ENCODE data around the gene TTYH3. TPM values are rescaled to one million over a fixed set of nuclear protein-coding genes. Genes with fewer than 3 reads are reported as not detected.

Gene TTYH3
- total and polyA plus RNA-seq, 2 of the 8 experiments (the other 6 are each of a cell fraction or from before 2014, with no cell fraction given) = 66.2 to 169 TPM

- peak in 1 of 2 experiments; percentile 70 for DNase-seq (ENCODE audit: low read depth in 1 of 2, low spot score in 2 of 2)
- H3K18ac ChIP-seq (ENCODE audit: extremely low read depth, low read length) = peak overlapping the region; percentile 93
- no peaks in the 10 kb centered on the region for H4K20me1 ChIP-seq (replicated peaks in 1 of 2; ENCODE audit: control insufficient read depth in 1 of 2, insufficient read depth in 2 of 2, low read length in 2 of 2)
- H3K14ac ChIP-seq (ENCODE audit: insufficient read length) = no peak overlapping the region
- no peak overlapping the region for H3K27ac ChIP-seq (ENCODE audit: low read depth, low read length)
- no peaks in the 10 kb centered on the region for H3K36me3 ChIP-seq (ENCODE audit: control insufficient read depth in 2 of 4, insufficient read depth in 4 of 4, low read length in 3 of 4)
- H3K56ac ChIP-seq (replicated peaks; ENCODE audit: insufficient read length, low read depth, low read length) = no peak overlapping the region
- POLR2A ChIA-PET (ENCODE audit: partially characterized antibody) = interaction anchor here (0.6 to 4.0 kb wide), 10 partner anchors 8 to 1105 kb away, joined by 3 to 48 read pairs (median 4); partner anchors contain the start of gene TTYH3
- no peaks in the 10 kb centered on the region for H3K79me2 ChIP-seq (ENCODE audit: control insufficient read depth in 1 of 2, insufficient read depth in 2 of 2, low read length in 2 of 2)
- H3K23ac ChIP-seq (ENCODE audit: insufficient read length) = no peak overlapping the region
- peak overlapping the region; percentile 81 for H2BK5ac ChIP-seq (ENCODE audit: low read depth, low read length)
- 0 out of 7 replicates have a peak, but pooled peaks cover 0 to 2% (median 0%) of the 10 kb centered on the region in 4 experiments for H3K27me3 ChIP-seq (replicated peaks in 1 of 4; ENCODE audit: control insufficient read depth in 3 of 4, extremely low read depth in 1 of 4, insufficient read depth in 3 of 4, low read length in 3 of 4)
- H3K9ac ChIP-seq (replicated peaks in 1 of 4; ENCODE audit: extremely low read depth in 1 of 4, low read depth in 3 of 4, low read length in 3 of 4) = no peak overlapping the region; a peak in 1 of 7 replicates
- TF ChIP-seq CEBPB (IDR thresholded peaks at IDR 0.05; ENCODE audit: low read depth, low read length) (no peak), TEAD4 (IDR thresholded peaks at IDR 0.05; ENCODE audit: low read depth, low read length) (peak; percentile 81), MAX (IDR thresholded peaks at IDR 0.05) (peak; percentile 72), TCF12 (IDR thresholded peaks at IDR 0.05; ENCODE audit: low read depth, low read length) (0 out of 2 replicates have a peak, but pooled peaks have one; percentile 29), EZH2 (IDR thresholded peaks at IDR 0.05; ENCODE audit: low read depth, low read length, severe bottlenecking) (no peak), ASH2L (IDR thresholded peaks at IDR 0.05; ENCODE audit: low read length) (peak; percentile 55), NANOG (IDR thresholded peaks at IDR 0.05; ENCODE audit: insufficient read depth, low read depth, low read length, poor library complexity, severe bottlenecking) (no peak), RBBP5 (IDR thresholded peaks at IDR 0.05; ENCODE audit: borderline replicate concordance, low read depth, low read length) (peak; percentile 87), SP1 (IDR thresholded peaks at IDR 0.05; ENCODE audit: low read depth, low read length) (0 out of 2 replicates have a peak, but pooled peaks have one; percentile 46), E2F6 (IDR thresholded peaks at IDR 0.05) (peak; percentile 63; the same call in 1 of the 2 replicates)
- 58% methylated on average over 23 of the region's 23 CpGs; no CpG with 5 or more reads in 1 of the 2 experiments for WGBS, 2 experiments (ENCODE audit: extremely low coverage in 1 of 2, insufficient coverage in 1 of 2, insufficient read length in 1 of 2, insufficient replicate concordance in 2 of 2, low coverage in 1 of 2, low lambda C conversion rate in 2 of 2, missing lambda C conversion rate in 1 of 2)
- peak overlapping the region; percentile 85 for H4K8ac ChIP-seq (ENCODE audit: extremely low read depth, insufficient read depth, low read length)
- no peak overlapping the region; the same call in 1 of the 2 replicates for H2AK5ac ChIP-seq (ENCODE audit: low read depth, low read length)
- peak overlapping the region in 1 of 4 experiments; percentile 23; a peak in 1 of 8 replicates for H3K4me3 ChIP-seq (ENCODE audit: extremely low read depth in 1 of 4, insufficient read depth in 2 of 4, low read depth in 3 of 4, low read length in 4 of 4)
- peak overlapping the region; percentile 80; the same call in 1 of the 2 replicates for H2BK20ac ChIP-seq (ENCODE audit: low read length)
- H4K91ac ChIP-seq (replicated peaks; ENCODE audit: insufficient read length, low read length) = peak overlapping the region; percentile 50
- CTCF ChIA-PET (ENCODE audit: partially characterized antibody) = interaction anchor here (0.7 to 2.8 kb wide), 13 partner anchors 9 to 170 kb away, joined by 3 to 24 read pairs (median 3); no protein-coding TSS in a partner anchor
- H3K4me1 ChIP-seq (replicated peaks in 1 of 4; ENCODE audit: control insufficient read depth in 3 of 4, insufficient read depth in 4 of 4, low read length in 3 of 4) = peaks cover 0 to 37% (median 23%) of the 10 kb centered on the region in 4 experiments; a peak in 6 of 7 replicates
- peak overlapping the region; percentile 63 for H4K5ac ChIP-seq (ENCODE audit: insufficient read length, low read depth, low read length)
- no peaks in the 10 kb centered on the region; the same call in 1 of the 2 replicates for H3K23me2 ChIP-seq (ENCODE audit: low read depth, low read length)
- H3K79me1 ChIP-seq (ENCODE audit: low read depth, low read length) = no peaks in the 10 kb centered on the region; the same call in 1 of the 2 replicates
- no peak overlapping the region for H3K4ac ChIP-seq (replicated peaks; ENCODE audit: insufficient read length, low read depth, low read length)
- H2AFZ ChIP-seq (ENCODE audit: low read length) = no peak overlapping the region
- peak overlapping the region; percentile 96; the same call in 1 of the 2 replicates for H2BK12ac ChIP-seq (ENCODE audit: low read depth, low read length)
- no peak for FAIRE-seq
- H2BK120ac ChIP-seq (replicated peaks; ENCODE audit: low read depth, low read length) = no peak overlapping the region
- peak overlapping the region; percentile 88; the same call in 1 of the 2 replicates for H2BK15ac ChIP-seq (ENCODE audit: low read length)
- H3K4me2 ChIP-seq (ENCODE audit: insufficient read depth in 1 of 2, low read depth in 2 of 2, low read length in 2 of 2) = peak overlapping the region; percentile 34 to 55
- no peaks in the 10 kb centered on the region for H3K9me3 ChIP-seq (ENCODE audit: insufficient read depth in 2 of 2, low read depth in 1 of 2, low read length in 1 of 2)
Observed at GRCh38 chr7:2621061-2621828, 10.5 kb upstream of the TTYH3 start.

Data from H1 (cell line).